IgD-negative memory B cell (primary cell): Measurements from ENCODE around the gene ZNF98. TPM values are rescaled to one million over a fixed set of nuclear protein-coding genes. Genes with fewer than 3 reads are reported as not detected.

Experiments used
- H3K27ac Mint-ChIP-seq, 3 donors: one replicate each; pipeline ENCODE4 v1.8.0; 2020 to 2022; ENCODE audit warnings: mild to moderate bottlenecking in 3 of 3, mixed read lengths in 3 of 3, moderate library complexity in 1 of 3
- H3K27me3 Mint-ChIP-seq: one replicate; pipeline ENCODE4 v1.8.0; 2021; ENCODE audit warnings: mixed read lengths
- H3K36me3 Mint-ChIP-seq: one replicate; pipeline ENCODE4 v1.8.0; 2020; ENCODE audit warnings: mild to moderate bottlenecking, mixed read lengths
- H3K4me1 Mint-ChIP-seq, 3 donors: one replicate each; pipeline ENCODE4 v1.8.0; 2020 to 2022; ENCODE audit warnings: mixed read lengths in 3 of 3, mild to moderate bottlenecking in 1 of 3
- H3K4me3 Mint-ChIP-seq, 4 donors: one replicate each; pipeline ENCODE4 v1.8.0; 2020 to 2022; ENCODE audit warnings: mild to moderate bottlenecking in 4 of 4, mixed read lengths in 4 of 4, moderate library complexity in 3 of 4
- H3K9me3 Mint-ChIP-seq, 3 donors: one replicate each; pipeline ENCODE4 v1.8.0; 2020 to 2021; ENCODE audit warnings: mixed read lengths in 3 of 3, mild to moderate bottlenecking in 1 of 3
- polyA plus RNA-seq: library from polyadenylated mRNA; unstranded; fragments of 300-500 nt; fragmentation: Illumina TruSeq; gene quantifications from one replicate; pipeline ENCODE4 v1.2.3, GENCODE V29; 2021

Gene ZNF98
- polyA plus RNA-seq, result not detected

DNA sequence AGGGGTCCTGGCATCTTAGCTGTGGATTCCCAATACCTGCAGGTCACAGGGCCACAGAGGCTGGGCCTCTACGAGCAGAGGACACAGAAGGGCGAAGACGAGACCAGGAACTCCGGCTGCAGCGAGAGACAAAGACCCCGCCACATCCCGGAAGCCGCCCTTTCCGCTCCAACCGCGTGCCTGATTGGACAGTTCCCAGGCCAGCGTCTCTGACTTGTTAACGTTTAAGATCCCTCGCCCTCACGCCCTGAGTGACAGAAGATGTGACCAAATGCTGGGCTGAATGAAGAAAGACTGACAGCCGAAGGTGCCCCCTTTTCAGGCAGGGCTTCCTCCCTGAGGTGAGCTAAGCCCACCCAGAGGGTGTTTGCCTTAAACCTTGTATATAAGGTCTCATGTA, at the start of gene ZNF98:
Gene ZNF98, minus strand, starts transcription at position 136 of the 400 bp plus-strand sequence. Its CDS starts 122 bp downstream, at position 14.
- Mint-ChIP-seq H3K4me1 (no peaks in the 10 kb centered on the region), H3K27me3 (no peaks in the 10 kb centered on the region), H3K36me3 (peaks cover 3% of the 10 kb centered on the region), H3K27ac (no peak within 1 kb of the TSS), H3K9me3 (peaks cover 6 to 15% (median 9%) of the 10 kb centered on the region in 3 donors), H3K4me3 (peak within 1 kb of the TSS in 1 of 4 donors; percentile 38)

DNA sequence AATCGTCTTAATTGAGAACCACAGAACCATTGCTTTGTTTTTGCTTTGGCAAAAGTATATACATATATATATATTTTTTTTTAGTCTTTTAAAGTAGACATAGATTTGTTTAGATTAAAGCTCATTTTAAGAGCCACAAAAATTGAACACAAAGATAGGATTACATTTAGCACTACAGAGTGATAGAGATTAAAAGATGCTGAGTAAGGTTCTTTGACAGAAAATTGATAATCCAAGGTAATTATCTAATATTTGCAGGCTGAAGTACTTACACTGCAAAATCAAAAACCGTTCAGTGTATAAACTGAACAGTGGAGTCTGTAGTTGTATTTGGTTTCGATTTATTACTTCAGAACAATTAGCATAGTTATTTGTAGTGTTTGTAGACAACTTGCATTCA, 24.5 kb upstream of the ZNF98 start:
- H3K9me3 Mint-ChIP-seq, result peaks cover 14 to 25% (median 19%) of the 10 kb centered on the region in 3 donors
- no peaks in the 10 kb centered on the region for H3K36me3 Mint-ChIP-seq
- no peak overlapping the region for H3K4me3 Mint-ChIP-seq
- no peak overlapping the region for H3K27ac Mint-ChIP-seq
- H3K27me3 Mint-ChIP-seq, result no peaks in the 10 kb centered on the region
- H3K4me1 Mint-ChIP-seq, result no peaks in the 10 kb centered on the region

DNA sequence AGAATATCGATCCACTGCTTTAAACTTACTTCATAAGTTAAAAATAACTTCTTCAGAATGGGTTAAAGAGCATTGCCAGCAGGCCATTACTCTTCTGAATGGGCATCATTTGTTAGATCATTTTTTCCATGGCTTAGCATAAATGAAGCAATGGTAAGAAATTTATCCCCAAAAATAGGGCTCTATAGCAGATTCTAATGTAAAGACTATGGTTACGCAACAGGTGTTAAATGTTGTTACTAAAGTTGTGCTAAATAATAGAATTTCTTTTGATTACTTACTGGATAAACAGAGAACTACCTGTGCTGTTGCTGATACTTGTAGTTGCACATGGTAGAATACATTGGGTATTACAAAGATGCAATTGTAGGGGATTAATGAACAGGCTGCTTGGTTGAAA, 15.9 kb upstream of the ZNF98 start:
- H3K4me3 Mint-ChIP-seq, result no peak overlapping the region
- no peaks in the 10 kb centered on the region for H3K4me1 Mint-ChIP-seq
- H3K36me3 Mint-ChIP-seq, result no peaks in the 10 kb centered on the region
- no peaks in the 10 kb centered on the region for H3K27me3 Mint-ChIP-seq
- no peak overlapping the region for H3K27ac Mint-ChIP-seq
- peaks cover 5 to 14% (median 8%) of the 10 kb centered on the region in 3 donors for H3K9me3 Mint-ChIP-seq

DNA sequence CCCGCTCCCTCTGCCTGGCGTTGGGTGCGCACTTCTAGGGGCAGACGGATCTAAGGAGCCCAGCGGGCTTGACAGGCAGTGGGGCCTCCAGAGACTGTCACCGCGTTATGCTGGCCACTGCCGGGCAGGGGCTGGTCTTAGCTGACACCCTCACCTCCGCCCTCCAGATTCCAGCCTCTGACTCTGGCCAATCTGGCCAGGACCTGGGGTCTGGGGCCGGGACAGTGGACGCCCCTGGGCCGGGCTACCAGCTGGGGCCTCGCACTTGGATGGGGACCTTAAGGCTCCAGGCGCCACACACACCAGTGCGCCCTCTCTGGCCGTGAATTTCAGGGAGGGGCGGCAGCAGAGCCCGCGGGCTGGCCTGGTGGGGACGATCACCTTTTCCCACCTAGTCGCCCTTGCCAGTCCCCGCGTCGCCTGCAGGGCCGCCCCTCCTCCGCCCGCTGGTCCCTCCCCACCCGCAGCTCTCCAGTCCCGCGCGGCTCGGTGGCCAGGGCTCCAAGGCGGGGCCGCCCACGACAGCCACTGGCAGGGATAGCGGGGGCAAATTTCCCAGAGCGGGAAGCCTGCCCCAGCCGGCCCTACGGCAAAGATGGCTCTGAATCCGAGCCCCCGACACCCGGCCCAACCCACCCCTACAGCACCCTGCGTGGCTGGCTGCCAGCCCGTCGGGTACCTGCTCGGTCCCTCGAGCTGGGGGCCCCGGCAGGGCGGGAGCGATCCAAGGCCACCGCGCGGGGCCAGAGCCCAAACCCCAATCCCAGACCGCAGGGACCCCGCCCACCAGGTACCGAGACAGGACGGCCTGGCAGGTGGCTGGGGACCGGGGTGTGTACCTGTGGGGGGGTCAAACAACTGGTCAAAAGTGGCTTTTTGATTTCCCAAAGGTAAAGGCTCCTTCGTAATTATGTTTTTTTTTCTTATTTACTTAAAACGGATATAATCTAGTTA, 6.1 kb upstream of the ZNF98 start:
- Mint-ChIP-seq H3K36me3 (peaks cover 3% of the 10 kb centered on the region), H3K4me3 (no peak overlapping the region), H3K27me3 (no peaks in the 10 kb centered on the region), H3K27ac (no peak overlapping the region), H3K9me3 (peaks cover 3 to 8% (median 5%) of the 10 kb centered on the region in 3 donors), H3K4me1 (no peaks in the 10 kb centered on the region)

DNA sequence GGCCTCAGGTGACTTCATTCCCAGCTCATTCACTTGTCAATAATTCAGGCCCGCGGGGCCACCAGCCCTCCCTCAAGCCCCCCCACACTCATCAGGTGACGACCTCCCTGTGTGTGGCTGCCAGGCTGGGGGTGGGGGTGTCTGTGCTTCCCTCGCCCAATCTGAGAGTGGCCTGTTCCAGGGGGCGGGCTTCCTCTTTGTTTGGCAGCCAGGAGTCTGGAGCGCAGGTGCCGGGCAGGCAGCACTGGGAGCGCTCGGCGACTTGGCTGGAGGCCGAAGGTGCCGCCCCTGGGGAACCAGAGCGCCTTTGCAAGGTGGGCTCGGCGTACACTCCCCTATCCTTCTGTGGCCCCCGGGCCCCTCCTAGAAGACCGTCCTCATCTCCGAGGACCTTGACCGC, 5.4 kb upstream of the ZNF98 start:
- no peaks in the 10 kb centered on the region for H3K27me3 Mint-ChIP-seq
- no peak overlapping the region for H3K4me3 Mint-ChIP-seq
- no peaks in the 10 kb centered on the region for H3K4me1 Mint-ChIP-seq
- H3K9me3 Mint-ChIP-seq, result peaks cover 3 to 8% (median 5%) of the 10 kb centered on the region in 3 donors
- H3K27ac Mint-ChIP-seq, result no peak overlapping the region
- peaks cover 3% of the 10 kb centered on the region for H3K36me3 Mint-ChIP-seq

DNA sequence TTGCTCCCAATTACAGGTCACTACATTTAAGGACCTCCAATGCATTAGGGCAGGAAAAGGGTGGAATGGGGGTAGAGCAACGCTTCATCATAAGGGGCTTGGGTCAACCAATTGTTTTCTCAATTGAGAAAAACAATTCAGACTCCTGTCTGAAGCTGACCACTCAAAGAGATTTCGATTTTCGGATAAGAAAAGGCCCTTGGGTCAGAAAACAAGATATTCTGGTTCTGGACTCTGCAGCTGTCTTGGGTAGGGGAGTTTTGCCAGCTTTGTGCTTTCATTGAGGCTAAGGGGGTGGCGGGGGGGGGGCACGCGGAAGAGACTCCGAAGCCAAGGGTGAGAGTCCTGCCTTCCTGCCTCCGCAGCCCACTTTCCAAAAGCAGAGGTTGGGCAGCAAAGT, 4.8 kb upstream of the ZNF98 start:
- H3K4me3 Mint-ChIP-seq, result no peak overlapping the region
- peaks cover 3% of the 10 kb centered on the region for H3K36me3 Mint-ChIP-seq
- H3K9me3 Mint-ChIP-seq, result peaks cover 3 to 12% (median 5%) of the 10 kb centered on the region in 3 donors
- H3K27ac Mint-ChIP-seq, result no peak overlapping the region
- no peaks in the 10 kb centered on the region for H3K4me1 Mint-ChIP-seq
- H3K27me3 Mint-ChIP-seq, result no peaks in the 10 kb centered on the region

DNA sequence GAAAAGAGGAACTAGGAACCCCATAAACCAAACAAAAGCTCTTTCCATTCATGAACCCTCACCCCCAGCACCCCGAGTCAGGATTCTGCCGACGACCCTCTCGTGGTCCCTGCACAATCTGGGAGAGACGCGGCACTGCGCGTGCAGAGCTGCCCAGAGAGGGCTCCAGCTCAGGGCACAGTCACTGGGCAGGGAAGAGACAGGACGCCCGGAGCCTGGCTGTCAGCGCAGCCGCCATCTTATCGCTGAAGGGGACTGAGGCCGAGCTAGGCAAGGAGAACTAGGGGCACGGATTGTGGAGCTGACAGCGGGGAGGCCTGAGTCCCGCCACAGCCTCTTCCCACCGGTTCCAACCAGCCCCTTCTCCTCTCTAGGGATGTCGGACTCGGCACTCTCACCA, 349 bp downstream of the ZNF98 start:
- Mint-ChIP-seq H3K4me3 (peak overlapping the region in 1 of 4 donors; percentile 38), H3K9me3 (peaks cover 6 to 15% (median 9%) of the 10 kb centered on the region in 3 donors), H3K27me3 (no peaks in the 10 kb centered on the region), H3K36me3 (peaks cover 3% of the 10 kb centered on the region), H3K27ac (no peak overlapping the region), H3K4me1 (no peaks in the 10 kb centered on the region)

DNA sequence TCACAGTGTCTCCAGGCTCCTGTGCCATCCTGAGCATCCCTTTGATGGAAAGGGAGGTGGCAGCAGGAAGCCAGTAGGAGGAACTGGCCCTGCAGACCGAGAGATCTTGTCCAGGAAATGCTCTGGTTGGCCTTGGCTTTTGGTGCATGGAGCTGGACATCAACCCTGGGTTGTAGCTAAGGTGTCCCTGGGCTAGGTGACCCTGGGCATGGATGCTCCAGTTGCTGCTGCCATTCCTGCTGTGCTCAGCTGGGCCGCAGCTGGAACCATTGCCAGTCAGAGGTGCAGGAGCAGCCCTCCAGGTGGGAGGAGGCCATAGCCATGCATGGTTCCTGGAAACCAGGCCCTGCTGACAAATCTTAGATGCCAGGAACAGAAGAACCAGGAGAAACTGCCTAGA, 67.5 kb downstream of the ZNF98 start:
- no peak overlapping the region for H3K4me3 Mint-ChIP-seq
- peaks cover 5 to 9% (median 7%) of the 10 kb centered on the region in 3 donors for H3K9me3 Mint-ChIP-seq
- H3K4me1 Mint-ChIP-seq, result no peaks in the 10 kb centered on the region
- no peak overlapping the region for H3K27ac Mint-ChIP-seq
- H3K27me3 Mint-ChIP-seq, result no peaks in the 10 kb centered on the region
- no peaks in the 10 kb centered on the region for H3K36me3 Mint-ChIP-seq

Other genes with a start within 250 kb of the ZNF98 start
- gene ZNF676, start 225.4 kb downstream of the ZNF98 start, polyA plus RNA-seq, result not detected
- gene ZNF729, start 135.9 kb downstream of the ZNF98 start, polyA plus RNA-seq, result not detected
- 0.11 TPM for gene ZNF492, start 212.0 kb upstream of the ZNF98 start, polyA plus RNA-seq